Prostate gland (tissue), 2 donors: Measurements from ENCODE around the gene PTRH2.

Experiments
- POLR2A ChIP-seq: fragments of 450-650 bp; IDR thresholded peaks from one replicate; pipeline ENCODE4 v1.6.1; 2016; ENCODE audit warnings: antibody characterized with exemption, mild to moderate bottlenecking
- POLR2AphosphoS5 ChIP-seq: sonication (generic); formaldehyde crosslinking; IDR thresholded peaks from one replicate; pipeline ENCODE4 v1.6.1; 2017; ENCODE audit warnings: antibody characterized with exemption
- TF ChIP-seq, protein P1 (sequence below), 4 experiments: fragments of 200-600 bp in 2 of 4; fragments of 450-650 bp in 2 of 4; sonication (generic) in 2 of 4; IDR thresholded peaks; 1 replicate in 3 of 4; 2 replicates in 1 of 4; pipeline ENCODE4 v1.5.1; 2016 to 2019; ENCODE audit warnings: antibody characterized with exemption in 4 of 4, mild to moderate bottlenecking in 2 of 4, moderate library complexity in 2 of 4

DNA sequence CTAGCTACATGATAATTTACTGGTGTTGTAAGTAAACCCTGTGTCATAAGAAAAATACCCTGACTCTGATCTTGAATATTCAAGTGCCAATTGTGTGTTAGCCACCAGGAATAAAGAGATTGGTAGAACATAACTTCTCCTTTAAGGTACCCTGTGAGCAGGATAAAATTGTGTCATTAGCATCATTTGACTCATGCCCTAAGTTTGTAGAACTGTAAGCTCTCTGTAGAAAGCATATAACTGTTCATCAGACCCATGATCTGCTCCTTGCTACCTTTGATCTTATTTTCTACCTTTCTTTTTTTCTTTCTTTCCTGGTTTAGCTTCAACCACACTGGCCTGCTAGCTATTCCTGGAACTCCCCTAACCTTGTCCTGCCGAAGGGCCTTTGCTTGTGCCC is 35.8 kb downstream of the PTRH2 start:
- TF ChIP-seq, protein P1, sequence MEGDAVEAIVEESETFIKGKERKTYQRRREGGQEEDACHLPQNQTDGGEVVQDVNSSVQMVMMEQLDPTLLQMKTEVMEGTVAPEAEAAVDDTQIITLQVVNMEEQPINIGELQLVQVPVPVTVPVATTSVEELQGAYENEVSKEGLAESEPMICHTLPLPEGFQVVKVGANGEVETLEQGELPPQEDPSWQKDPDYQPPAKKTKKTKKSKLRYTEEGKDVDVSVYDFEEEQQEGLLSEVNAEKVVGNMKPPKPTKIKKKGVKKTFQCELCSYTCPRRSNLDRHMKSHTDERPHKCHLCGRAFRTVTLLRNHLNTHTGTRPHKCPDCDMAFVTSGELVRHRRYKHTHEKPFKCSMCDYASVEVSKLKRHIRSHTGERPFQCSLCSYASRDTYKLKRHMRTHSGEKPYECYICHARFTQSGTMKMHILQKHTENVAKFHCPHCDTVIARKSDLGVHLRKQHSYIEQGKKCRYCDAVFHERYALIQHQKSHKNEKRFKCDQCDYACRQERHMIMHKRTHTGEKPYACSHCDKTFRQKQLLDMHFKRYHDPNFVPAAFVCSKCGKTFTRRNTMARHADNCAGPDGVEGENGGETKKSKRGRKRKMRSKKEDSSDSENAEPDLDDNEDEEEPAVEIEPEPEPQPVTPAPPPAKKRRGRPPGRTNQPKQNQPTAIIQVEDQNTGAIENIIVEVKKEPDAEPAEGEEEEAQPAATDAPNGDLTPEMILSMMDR (IDR thresholded peaks at IDR 0.05): no peak
- no peak for TF ChIP-seq POLR2A
- no peak for TF ChIP-seq POLR2AphosphoS5
